Dendritic cell treated with granulocyte-macrophage colony-stimulating factor and Interleukin-4, amounts not matched to agents 40 ng/mL and 50 ng/mL, for 4 days (primary cell): Measurements from ENCODE around the gene LY6G5C.

Experiments used
- H3K27ac Mint-ChIP-seq: one replicate; pipeline ENCODE4 v1.8.0; 2022; ENCODE audit warnings: mild to moderate bottlenecking, mixed read lengths
- H3K27me3 Mint-ChIP-seq: one replicate; pipeline ENCODE4 v1.8.0; 2022; ENCODE audit warnings: mild to moderate bottlenecking, mixed read lengths
- H3K36me3 Mint-ChIP-seq: one replicate; pipeline ENCODE4 v1.8.0; 2022; ENCODE audit warnings: low read depth, mixed read lengths
- H3K4me1 Mint-ChIP-seq: one replicate; pipeline ENCODE4 v1.8.0; 2022; ENCODE audit warnings: low read depth, mixed read lengths
- H3K4me3 Mint-ChIP-seq: one replicate; pipeline ENCODE4 v1.8.0; 2022; ENCODE audit warnings: mild to moderate bottlenecking, moderate library complexity, mixed read lengths
- H3K9me3 Mint-ChIP-seq: one replicate; pipeline ENCODE4 v1.8.0; 2022; ENCODE audit warnings: mixed read lengths
- intact Hi-C: fragments of 100-400 bp; cut with micrococcal nuclease; formaldehyde crosslinking; loops from one replicate; pipeline ENCODE4 v1.15.0; 2022

The LY6G5C gene

GRCh38 chr6:31636698-31637596, 43.9 kb downstream of the LY6G5C start:
- H3K4me1 Mint-ChIP-seq, result peaks cover 6% of the 10 kb centered on the region
- H3K27me3 Mint-ChIP-seq, result no peaks in the 10 kb centered on the region
- peaks cover 98% of the 10 kb centered on the region for H3K36me3 Mint-ChIP-seq
- no peak overlapping the region for H3K27ac Mint-ChIP-seq
- no peak overlapping the region for H3K4me3 Mint-ChIP-seq
- H3K9me3 Mint-ChIP-seq, result no peaks in the 10 kb centered on the region
- intact Hi-C loops, result no loop called here

- Mint-ChIP-seq H3K27ac (no peak overlapping the region), H3K36me3 (peaks cover 98% of the 10 kb centered on the region), H3K4me3 (no peak overlapping the region), H3K9me3 (no peaks in the 10 kb centered on the region), H3K27me3 (no peaks in the 10 kb centered on the region), H3K4me1 (no peaks in the 10 kb centered on the region)
- intact Hi-C loops, result no loop called here
These were observed 45.8 kb downstream of the LY6G5C start for GRCh38 chr6:31634969-31635575.

- H3K4me3 Mint-ChIP-seq, result no peak overlapping the region
- no peaks in the 10 kb centered on the region for H3K9me3 Mint-ChIP-seq
- H3K27me3 Mint-ChIP-seq, result no peaks in the 10 kb centered on the region
- intact Hi-C loops, result no loop called here
- peak overlapping the region; percentile 6 for H3K27ac Mint-ChIP-seq
- no peaks in the 10 kb centered on the region for H3K4me1 Mint-ChIP-seq
- peaks cover 98% of the 10 kb centered on the region for H3K36me3 Mint-ChIP-seq
These were observed 46.7 kb downstream of the LY6G5C start for GRCh38 chr6:31634131-31634530.

GRCh38 chr6:31633447-31633846, 47.4 kb downstream of the LY6G5C start:
- no peak overlapping the region for H3K4me3 Mint-ChIP-seq

GRCh38 chr6:31632279-31632946, 48.5 kb downstream of the LY6G5C start:
- H3K27ac Mint-ChIP-seq, result no peak overlapping the region
- peaks cover 100% of the 10 kb centered on the region for H3K36me3 Mint-ChIP-seq
- no peaks in the 10 kb centered on the region for H3K9me3 Mint-ChIP-seq
- intact Hi-C loops, result no loop called here
- peaks cover 3% of the 10 kb centered on the region for H3K4me1 Mint-ChIP-seq
- no peak overlapping the region for H3K4me3 Mint-ChIP-seq
- no peaks in the 10 kb centered on the region for H3K27me3 Mint-ChIP-seq

More at GRCh38 chr6:31633447-31633846, 47.4 kb downstream of the LY6G5C start:
- intact Hi-C loops, result no loop called here
- H3K27ac Mint-ChIP-seq, result no peak overlapping the region
- H3K4me1 Mint-ChIP-seq, result no peaks in the 10 kb centered on the region
- H3K36me3 Mint-ChIP-seq, result peaks cover 98% of the 10 kb centered on the region
- no peaks in the 10 kb centered on the region for H3K9me3 Mint-ChIP-seq
- no peaks in the 10 kb centered on the region for H3K27me3 Mint-ChIP-seq

- peaks cover 100% of the 10 kb centered on the region for H3K36me3 Mint-ChIP-seq
- no peak overlapping the region for H3K4me3 Mint-ChIP-seq
- no peaks in the 10 kb centered on the region for H3K9me3 Mint-ChIP-seq
- intact Hi-C loops, result no loop called here
- no peaks in the 10 kb centered on the region for H3K27me3 Mint-ChIP-seq
- peaks cover 8% of the 10 kb centered on the region for H3K4me1 Mint-ChIP-seq
- no peak overlapping the region for H3K27ac Mint-ChIP-seq
These were observed 49.1 kb downstream of the LY6G5C start for GRCh38 chr6:31631681-31632278.

GRCh38 chr6:31631209-31631608, 49.7 kb downstream of the LY6G5C start:
- Mint-ChIP-seq H3K9me3 (no peaks in the 10 kb centered on the region), H3K27me3 (no peaks in the 10 kb centered on the region), H3K27ac (no peak overlapping the region), H3K36me3 (peaks cover 100% of the 10 kb centered on the region), H3K4me1 (peaks cover 8% of the 10 kb centered on the region), H3K4me3 (no peak overlapping the region)
- intact Hi-C loops, result no loop called here

GRCh38 chr6:31630177-31630934, 50.5 kb downstream of the LY6G5C start:
- H3K4me3 Mint-ChIP-seq, result no peak overlapping the region
- H3K27ac Mint-ChIP-seq, result no peak overlapping the region
- peaks cover 8% of the 10 kb centered on the region for H3K4me1 Mint-ChIP-seq
- H3K9me3 Mint-ChIP-seq, result no peaks in the 10 kb centered on the region
- H3K36me3 Mint-ChIP-seq, result peaks cover 100% of the 10 kb centered on the region
- intact Hi-C loops, result no loop called here
- H3K27me3 Mint-ChIP-seq, result no peaks in the 10 kb centered on the region

- Mint-ChIP-seq H3K36me3 (peaks cover 100% of the 10 kb centered on the region), H3K9me3 (no peaks in the 10 kb centered on the region), H3K4me1 (peaks cover 8% of the 10 kb centered on the region), H3K27ac (no peak overlapping the region), H3K27me3 (no peaks in the 10 kb centered on the region), H3K4me3 (no peak overlapping the region)
- intact Hi-C loops, result no loop called here
These were observed 51.9 kb downstream of the LY6G5C start for GRCh38 chr6:31629014-31629413.

- intact Hi-C loops, result no loop called here
- H3K9me3 Mint-ChIP-seq, result no peaks in the 10 kb centered on the region
- H3K27me3 Mint-ChIP-seq, result no peaks in the 10 kb centered on the region
- no peak overlapping the region for H3K4me3 Mint-ChIP-seq
- H3K36me3 Mint-ChIP-seq, result peaks cover 96% of the 10 kb centered on the region
- no peak overlapping the region for H3K27ac Mint-ChIP-seq
- peaks cover 10% of the 10 kb centered on the region for H3K4me1 Mint-ChIP-seq
These were observed 53.1 kb downstream of the LY6G5C start for GRCh38 chr6:31627690-31628287.

- peaks cover 96% of the 10 kb centered on the region for H3K36me3 Mint-ChIP-seq
These were observed 53.9 kb downstream of the LY6G5C start for GRCh38 chr6:31626952-31627351.

More at GRCh38 chr6:31626952-31627351, 53.9 kb downstream of the LY6G5C start:
- intact Hi-C loops, result no loop called here
- Mint-ChIP-seq H3K4me3 (no peak overlapping the region), H3K27ac (no peak overlapping the region), H3K4me1 (peaks cover 19% of the 10 kb centered on the region), H3K27me3 (no peaks in the 10 kb centered on the region), H3K9me3 (no peaks in the 10 kb centered on the region)
